AG10803 (cell line): Measurements from ENCODE around the gene RPL28.
A peak's percentile ranks its signal among the peaks of the same experiment; 100 is the strongest.

Source experiments
- DNase-seq: peaks from one replicate; pipeline ENCODE4 v3.0.0; 2010; ENCODE audit warnings: low read depth
- H3K4me3 ChIP-seq: 2 replicates; pipeline ENCODE4 v1.5.1; 2011; ENCODE audit warnings: mild to moderate bottlenecking, low read length, control low read depth
- TF ChIP-seq, protein P1 (sequence below): conservative IDR thresholded peaks from 2 replicates; pipeline ENCODE4 v1.5.1; 2011; ENCODE audit warnings: mild to moderate bottlenecking, low read length, control low read depth, inconsistent platforms

Gene RPL28

DNA sequence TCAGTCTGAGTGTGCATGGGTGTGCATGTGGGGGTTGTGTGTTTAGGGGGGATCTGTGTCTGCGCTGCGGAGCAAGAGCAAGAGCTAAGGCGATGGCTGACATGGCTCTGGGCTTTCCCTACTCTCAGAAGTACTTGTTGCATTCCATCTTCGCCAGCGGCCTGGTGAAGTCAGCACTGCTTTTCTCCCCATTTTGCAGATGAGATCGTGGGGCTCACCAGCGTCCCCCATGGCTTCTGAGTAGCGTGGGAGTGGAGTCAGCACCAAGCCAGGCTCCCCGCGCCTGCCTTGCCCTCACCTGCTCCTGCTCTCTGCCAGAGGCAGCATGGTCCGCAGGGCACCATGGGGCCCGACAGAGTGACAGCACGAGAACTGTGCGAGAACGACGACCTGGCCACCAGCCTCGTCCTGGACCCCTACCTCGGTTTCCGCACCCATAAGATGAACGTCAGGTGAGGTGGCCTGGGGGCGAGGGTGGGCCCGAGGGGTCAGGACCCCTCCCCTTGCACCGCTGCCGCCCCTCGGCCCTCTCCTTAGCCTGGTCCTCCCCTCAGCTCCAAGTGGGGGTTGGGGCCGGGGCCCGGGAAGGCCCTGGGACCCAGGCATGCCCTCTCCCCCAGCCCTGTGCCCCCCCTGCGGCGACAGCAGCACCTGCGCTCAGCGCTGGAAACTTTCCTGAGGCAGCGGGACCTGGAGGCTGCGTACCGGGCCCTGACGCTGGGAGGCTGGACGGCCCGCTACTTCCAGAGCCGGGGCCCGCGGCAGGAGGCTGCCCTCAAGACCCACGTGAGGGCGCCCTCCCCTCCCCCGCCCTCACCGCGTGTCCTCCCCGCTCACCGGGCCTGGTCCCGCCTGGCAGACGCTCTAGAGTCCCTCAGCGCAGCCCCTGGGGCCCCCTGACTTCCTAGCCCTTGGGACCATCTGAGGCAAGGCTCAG is 43.9 kb upstream of the RPL28 start:
- TF ChIP-seq, protein P1, sequence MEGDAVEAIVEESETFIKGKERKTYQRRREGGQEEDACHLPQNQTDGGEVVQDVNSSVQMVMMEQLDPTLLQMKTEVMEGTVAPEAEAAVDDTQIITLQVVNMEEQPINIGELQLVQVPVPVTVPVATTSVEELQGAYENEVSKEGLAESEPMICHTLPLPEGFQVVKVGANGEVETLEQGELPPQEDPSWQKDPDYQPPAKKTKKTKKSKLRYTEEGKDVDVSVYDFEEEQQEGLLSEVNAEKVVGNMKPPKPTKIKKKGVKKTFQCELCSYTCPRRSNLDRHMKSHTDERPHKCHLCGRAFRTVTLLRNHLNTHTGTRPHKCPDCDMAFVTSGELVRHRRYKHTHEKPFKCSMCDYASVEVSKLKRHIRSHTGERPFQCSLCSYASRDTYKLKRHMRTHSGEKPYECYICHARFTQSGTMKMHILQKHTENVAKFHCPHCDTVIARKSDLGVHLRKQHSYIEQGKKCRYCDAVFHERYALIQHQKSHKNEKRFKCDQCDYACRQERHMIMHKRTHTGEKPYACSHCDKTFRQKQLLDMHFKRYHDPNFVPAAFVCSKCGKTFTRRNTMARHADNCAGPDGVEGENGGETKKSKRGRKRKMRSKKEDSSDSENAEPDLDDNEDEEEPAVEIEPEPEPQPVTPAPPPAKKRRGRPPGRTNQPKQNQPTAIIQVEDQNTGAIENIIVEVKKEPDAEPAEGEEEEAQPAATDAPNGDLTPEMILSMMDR: no peak
- peak overlapping the region; percentile 81; the same call in 1 of the 2 replicates for H3K4me3 ChIP-seq
- DNase-seq: no peak

DNA sequence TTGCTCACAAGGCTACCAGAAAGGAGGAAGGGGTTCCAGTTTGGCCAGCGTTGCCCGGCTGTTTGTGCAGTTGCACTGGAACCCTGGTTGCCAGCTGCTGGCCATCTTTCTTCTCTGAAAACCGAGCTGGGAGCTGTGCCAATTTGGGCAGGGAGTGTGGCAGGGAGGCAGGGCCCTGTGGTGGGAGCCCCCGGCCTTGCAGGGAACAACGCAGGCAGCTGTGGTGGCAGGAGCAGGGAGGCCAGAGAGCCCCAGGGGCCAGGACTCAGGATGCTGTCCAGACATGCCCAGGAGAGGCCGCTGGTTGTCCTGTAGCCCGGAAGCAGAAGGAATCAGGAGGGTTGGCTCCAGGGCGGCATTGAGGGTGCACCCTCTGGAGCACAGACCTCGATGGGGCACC is 41.3 kb upstream of the RPL28 start:
- no peak overlapping the region for H3K4me3 ChIP-seq
- no peak for DNase-seq
- TF ChIP-seq, protein P1: no peak

DNA sequence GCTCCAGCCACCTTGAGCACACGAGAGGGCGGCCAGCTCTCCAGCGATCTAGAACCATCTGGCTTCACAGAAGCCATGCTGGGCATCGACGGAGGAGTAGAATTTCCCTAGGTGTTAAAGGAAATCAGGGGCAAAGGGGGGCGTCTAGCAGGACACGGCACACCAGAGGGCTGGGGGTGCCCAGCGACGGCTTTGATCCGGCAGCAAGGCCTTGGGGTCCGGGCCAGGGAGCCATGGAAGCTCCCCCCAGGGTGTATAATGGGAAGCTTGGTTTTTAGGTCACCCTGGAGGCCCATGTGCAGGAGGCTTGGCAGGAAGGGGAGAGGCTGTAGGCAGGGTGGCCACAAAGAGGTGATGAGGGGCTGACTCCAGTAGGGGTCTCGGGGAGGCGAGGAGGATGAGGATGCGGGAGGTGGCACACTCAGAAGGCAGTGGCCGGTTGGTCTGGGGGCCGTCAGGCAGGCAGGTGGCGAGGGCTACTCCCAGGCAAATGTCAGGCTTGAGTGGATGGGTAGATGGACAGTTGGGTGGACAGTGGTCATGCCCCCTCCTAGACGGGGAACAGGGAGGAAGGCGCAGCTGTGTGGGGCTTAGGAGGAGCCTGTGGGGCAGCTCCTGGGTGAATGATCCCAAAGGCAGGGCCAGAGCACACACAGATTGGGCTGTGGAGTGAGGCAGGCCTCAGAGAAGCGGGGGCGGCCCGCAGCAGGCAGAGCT is 40.5 kb upstream of the RPL28 start:
- DNase-seq: no peak
- H3K4me3 ChIP-seq: no peak overlapping the region
- TF ChIP-seq, protein P1: no peak

DNA sequence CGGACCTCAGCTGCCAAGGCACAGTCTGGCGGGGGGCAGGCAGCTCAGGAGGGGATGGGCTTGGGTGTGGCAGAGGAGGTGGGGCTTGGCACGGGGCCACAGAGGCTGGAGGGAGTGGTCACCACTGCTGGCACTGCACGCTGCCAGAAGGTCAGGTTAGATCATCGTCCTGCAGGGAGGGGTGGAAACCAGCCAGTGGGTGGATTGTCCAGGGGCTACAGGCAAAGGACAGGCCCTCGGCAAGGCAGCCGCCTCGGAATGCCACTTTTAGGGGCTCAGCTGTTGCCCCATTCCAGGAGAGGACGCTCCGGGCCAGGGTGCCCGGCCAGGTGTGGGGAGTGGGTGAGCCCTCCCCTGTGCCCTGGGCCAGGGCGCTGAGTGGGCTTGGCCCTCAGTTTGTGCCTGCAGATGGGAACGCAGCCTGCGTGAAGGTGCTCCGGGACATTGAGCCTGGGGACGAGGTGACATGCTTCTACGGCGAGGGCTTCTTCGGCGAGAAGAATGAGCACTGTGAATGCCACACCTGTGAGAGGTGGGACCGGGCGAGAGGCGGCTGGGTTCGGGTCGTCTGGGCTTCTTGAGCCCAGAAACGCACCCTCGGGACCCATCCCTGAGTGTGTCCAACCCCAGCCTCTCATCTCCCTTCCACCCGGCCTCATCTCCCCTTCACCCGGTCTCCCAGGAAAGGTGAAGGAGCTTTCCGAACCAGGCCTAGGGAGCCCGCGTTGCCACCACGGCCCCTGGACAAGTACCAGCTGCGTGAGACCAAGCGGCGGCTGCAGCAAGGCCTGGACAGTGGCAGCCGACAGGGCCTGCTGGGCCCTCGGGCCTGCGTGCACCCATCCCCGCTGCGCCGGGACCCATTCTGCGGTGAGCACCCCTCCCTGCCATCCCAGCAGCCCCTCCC is 39.7 kb upstream of the RPL28 start:
- DNase-seq: no peak
- H3K4me3 ChIP-seq: no peak overlapping the region
- TF ChIP-seq, protein P1: no peak

DNA sequence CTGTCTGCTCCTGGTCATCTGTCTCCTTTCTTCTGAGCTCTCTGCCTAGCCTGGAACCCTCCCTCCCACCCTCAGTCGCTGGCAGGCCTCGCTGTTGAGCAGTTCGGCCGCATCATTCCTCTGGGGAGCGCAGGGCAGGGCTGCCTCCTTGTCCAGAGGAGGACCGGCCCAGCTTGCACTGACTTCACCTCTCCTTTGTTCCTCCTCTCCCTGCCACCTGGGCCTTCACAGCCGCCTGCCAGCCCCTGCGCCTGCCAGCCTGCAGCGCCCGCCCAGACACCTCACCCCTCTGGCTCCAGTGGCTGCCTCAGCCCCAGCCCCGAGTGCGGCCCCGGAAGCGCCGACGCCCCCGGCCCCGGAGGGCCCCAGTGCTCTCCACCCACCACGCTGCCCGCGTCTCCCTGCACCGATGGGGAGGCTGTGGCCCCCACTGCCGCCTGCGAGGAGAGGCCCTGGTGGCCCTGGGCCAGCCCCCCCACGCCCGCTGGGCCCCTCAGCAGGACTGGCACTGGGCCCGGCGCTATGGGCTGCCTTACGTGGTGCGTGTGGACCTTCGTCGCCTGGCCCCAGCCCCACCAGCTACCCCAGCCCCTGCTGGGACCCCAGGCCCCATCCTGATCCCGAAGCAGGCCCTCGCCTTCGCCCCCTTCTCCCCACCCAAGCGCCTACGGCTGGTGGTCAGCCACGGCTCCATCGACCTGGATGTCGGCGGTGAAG is 38.8 kb upstream of the RPL28 start:
- TF ChIP-seq, protein P1: no peak
- H3K4me3 ChIP-seq: no peak overlapping the region
- DNase-seq: no peak

DNA sequence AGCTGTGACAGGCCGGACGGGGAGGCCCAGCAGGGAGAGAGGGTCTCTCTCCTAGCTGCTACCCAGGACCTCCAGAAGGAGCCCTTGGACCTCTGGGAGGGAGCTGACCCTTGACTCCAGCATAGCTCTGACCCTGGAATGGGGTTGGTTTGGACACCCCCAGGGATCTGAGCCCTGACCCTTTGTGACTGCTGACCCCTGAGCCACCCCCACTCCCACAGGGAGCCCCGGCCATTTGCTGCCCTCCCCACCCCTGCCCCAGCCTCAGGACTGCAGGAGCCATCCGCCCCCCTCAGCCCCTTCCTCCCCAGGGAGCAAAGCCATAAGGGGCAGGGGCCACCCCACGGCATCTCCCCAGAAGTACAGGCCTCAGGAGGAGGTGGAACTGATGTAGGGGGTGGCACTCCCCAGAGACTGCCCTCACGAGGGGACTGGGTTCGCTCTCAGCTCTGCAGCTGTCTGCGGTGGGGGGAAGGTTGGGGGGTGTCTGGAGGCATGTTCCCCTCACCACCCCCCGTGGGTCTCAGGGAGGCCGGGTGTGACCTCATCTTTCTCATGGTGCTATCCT is 38.2 kb upstream of the RPL28 start:
- no peak for DNase-seq
- H3K4me3 ChIP-seq: no peak overlapping the region
- TF ChIP-seq, protein P1: no peak
